Tibial artery (tissue), 4 donors: ENCODE measurements around the gene PBRM1.

Source experiments
- DNase-seq, 2 donors: peaks; one replicate each; pipeline ENCODE4 v3.0.0-alpha.2; 2019
- H3K27ac ChIP-seq, 2 donors: fragments of 200-600 bp; sonication (generic) in 1 of 2; 1 replicate in 1 of 2; 2 replicates in 1 of 2; pipeline ENCODE4 v1.5.1; 2018 to 2019; ENCODE audit warnings: mild to moderate bottlenecking in 1 of 2
- H3K27me3 ChIP-seq, 2 donors: fragments of 200-600 bp; sonication (generic) in 1 of 2; one replicate each; pipeline versions ENCODE4 v1.5.1 to v1.6.0; 2016 to 2019
- H3K36me3 ChIP-seq, 3 donors: fragments of 200-600 bp; sonication (generic) in 2 of 3; one replicate each; pipeline ENCODE4 v1.5.1; 2016 to 2019; ENCODE audit warnings: mild to moderate bottlenecking in 2 of 3
- H3K4me1 ChIP-seq, 4 donors: fragments of 200-600 bp; sonication (generic) in 2 of 4; 1 replicate in 3 of 4; 2 replicates in 1 of 4; pipeline ENCODE4 v1.5.1; 2016 to 2019
- H3K4me3 ChIP-seq, 2 donors: fragments of 200-600 bp; sonication (generic) in 1 of 2; 1 replicate in 1 of 2; 2 replicates in 1 of 2; pipeline ENCODE4 v1.5.1; 2018 to 2019; ENCODE audit warnings: mild to moderate bottlenecking in 2 of 2
- H3K9me3 ChIP-seq, 3 donors: fragments of 200-600 bp; sonication (generic) in 1 of 3; one replicate each; pipeline ENCODE4 v1.5.1; 2016 to 2019
- intact Hi-C: fragments of 100-400 bp; cut with DNase I; formaldehyde crosslinking; loops from one replicate; pipeline ENCODE4 v1.15.0; 2023; ENCODE audit warnings: low total_unique reads
- TF ChIP-seq, protein P1 (sequence below), 2 experiments: fragments of 200-600 bp in 1 of 2; fragments of 450-650 bp in 1 of 2; IDR thresholded peaks; one replicate each; pipeline ENCODE4 v1.5.1; 2017 to 2019; ENCODE audit warnings: antibody characterized with exemption in 2 of 2, mild to moderate bottlenecking in 1 of 2, moderate library complexity in 1 of 2

Gene PBRM1

DNA sequence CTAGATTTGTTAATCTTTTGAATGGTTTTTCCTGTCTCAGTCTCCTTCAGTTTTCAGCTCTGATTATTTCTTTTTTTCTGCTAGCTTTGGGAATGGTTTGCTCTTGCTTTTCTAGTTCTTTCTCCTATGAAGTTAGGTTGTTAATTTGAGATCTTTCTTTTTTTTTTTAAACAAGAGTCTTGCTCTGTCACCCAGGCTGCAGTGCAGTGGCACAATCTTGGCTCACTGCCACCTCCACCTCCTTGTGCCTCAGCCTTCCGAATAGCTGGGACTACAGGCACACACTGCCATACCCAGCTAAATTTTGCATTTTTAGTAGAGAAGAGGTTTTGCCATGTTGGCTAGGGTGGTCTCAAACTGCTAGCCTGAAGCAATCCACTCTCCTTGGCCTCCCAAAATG is 92.6 kb downstream of the PBRM1 start:
- Histone ChIP-seq H3K4me3 (no peak overlapping the region), H3K27me3 (no peaks in the 10 kb centered on the region), H3K36me3 (peaks cover 13 to 29% (median 20%) of the 10 kb centered on the region in 3 donors), H3K9me3 (no peaks in the 10 kb centered on the region), H3K27ac (no peak overlapping the region), H3K4me1 (no peaks in the 10 kb centered on the region)
- TF ChIP-seq, protein P1, sequence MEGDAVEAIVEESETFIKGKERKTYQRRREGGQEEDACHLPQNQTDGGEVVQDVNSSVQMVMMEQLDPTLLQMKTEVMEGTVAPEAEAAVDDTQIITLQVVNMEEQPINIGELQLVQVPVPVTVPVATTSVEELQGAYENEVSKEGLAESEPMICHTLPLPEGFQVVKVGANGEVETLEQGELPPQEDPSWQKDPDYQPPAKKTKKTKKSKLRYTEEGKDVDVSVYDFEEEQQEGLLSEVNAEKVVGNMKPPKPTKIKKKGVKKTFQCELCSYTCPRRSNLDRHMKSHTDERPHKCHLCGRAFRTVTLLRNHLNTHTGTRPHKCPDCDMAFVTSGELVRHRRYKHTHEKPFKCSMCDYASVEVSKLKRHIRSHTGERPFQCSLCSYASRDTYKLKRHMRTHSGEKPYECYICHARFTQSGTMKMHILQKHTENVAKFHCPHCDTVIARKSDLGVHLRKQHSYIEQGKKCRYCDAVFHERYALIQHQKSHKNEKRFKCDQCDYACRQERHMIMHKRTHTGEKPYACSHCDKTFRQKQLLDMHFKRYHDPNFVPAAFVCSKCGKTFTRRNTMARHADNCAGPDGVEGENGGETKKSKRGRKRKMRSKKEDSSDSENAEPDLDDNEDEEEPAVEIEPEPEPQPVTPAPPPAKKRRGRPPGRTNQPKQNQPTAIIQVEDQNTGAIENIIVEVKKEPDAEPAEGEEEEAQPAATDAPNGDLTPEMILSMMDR (IDR thresholded peaks at IDR 0.05): no peak
- intact Hi-C loops: no loop called here
- DNase-seq: no peak

DNA sequence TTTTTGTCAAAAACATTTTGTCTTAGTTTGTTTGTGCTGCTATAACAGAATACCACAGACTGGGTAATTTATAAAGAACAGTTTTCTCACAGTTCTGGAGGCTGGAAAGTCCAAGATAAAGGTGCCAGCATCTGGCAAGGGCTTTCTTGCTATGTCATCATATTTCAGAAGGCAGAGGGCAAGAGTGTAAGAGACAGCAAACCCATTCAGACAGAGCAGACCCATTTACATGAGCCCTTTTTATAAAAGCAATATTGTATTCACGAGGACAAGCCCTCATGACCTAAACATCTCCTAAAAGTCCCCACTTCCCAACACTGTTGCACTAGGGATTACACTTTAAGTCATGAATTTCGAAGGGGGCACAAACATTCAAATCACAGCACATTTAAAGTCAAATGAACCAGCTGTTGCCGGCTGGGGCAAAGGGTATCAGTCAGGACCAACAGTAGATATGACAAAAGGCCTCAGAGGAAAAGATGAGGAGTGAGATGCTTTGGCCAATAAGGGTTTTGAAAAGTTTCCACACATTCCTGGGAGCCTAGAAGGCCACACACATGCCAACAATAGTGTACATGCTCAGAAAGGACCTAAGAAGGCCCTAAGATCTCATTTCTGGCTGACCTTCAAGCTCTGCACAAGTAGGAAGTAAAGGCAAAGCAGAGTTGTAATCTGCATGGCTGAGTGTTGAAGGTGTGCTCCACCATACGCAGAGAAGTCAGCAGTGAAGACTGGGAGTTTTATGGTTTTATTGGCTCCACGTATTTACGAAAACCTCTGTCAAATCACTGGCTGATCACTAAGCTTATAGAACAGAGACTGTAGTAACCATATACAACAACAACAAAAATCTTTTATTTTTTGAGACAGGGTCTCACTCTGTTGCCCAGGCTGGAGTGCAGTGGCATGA is 111.4 kb downstream of the PBRM1 start:
- no peaks in the 10 kb centered on the region for H3K27me3 ChIP-seq
- no peaks in the 10 kb centered on the region for H3K4me1 ChIP-seq
- intact Hi-C loops: no loop called here
- no peak overlapping the region for H3K4me3 ChIP-seq
- peaks cover 28 to 77% (median 58%) of the 10 kb centered on the region in 3 donors for H3K36me3 ChIP-seq
- H3K27ac ChIP-seq: no peak overlapping the region
- TF ChIP-seq, protein P1 (IDR thresholded peaks at IDR 0.05): no peak
- DNase-seq: no peak
- no peaks in the 10 kb centered on the region for H3K9me3 ChIP-seq

GRCh38 chr3:52572221-52572620 is 113.5 kb downstream of the PBRM1 start:
- no peak for DNase-seq
- Histone ChIP-seq H3K36me3 (peaks cover 18 to 64% (median 39%) of the 10 kb centered on the region in 3 donors), H3K4me1 (no peaks in the 10 kb centered on the region), H3K4me3 (no peak overlapping the region), H3K27ac (no peak overlapping the region), H3K9me3 (no peaks in the 10 kb centered on the region), H3K27me3 (no peaks in the 10 kb centered on the region)
- intact Hi-C loops: no loop called here
- TF ChIP-seq, protein P1 (IDR thresholded peaks at IDR 0.05): no peak

- TF ChIP-seq, protein P1 (IDR thresholded peaks at IDR 0.05): no peak
- H3K9me3 ChIP-seq: no peaks in the 10 kb centered on the region
- no peaks in the 10 kb centered on the region for H3K27me3 ChIP-seq
- DNase-seq: no peak
- no peak overlapping the region for H3K27ac ChIP-seq
- intact Hi-C loops: no loop called here
- H3K4me1 ChIP-seq: no peaks in the 10 kb centered on the region
- H3K36me3 ChIP-seq: peaks cover 22 to 62% (median 25%) of the 10 kb centered on the region in 3 donors
- H3K4me3 ChIP-seq: no peak overlapping the region
Observed at GRCh38 chr3:52570076-52570475, 115.6 kb downstream of the PBRM1 start.

- DNase-seq: no peak
- intact Hi-C loops: no loop called here
- Histone ChIP-seq H3K27ac (no peak overlapping the region), H3K4me1 (no peaks in the 10 kb centered on the region), H3K27me3 (no peaks in the 10 kb centered on the region), H3K4me3 (no peak overlapping the region), H3K36me3 (peaks cover 20 to 61% (median 23%) of the 10 kb centered on the region in 3 donors), H3K9me3 (no peaks in the 10 kb centered on the region)
- TF ChIP-seq, protein P1 (IDR thresholded peaks at IDR 0.05): no peak
Observed at GRCh38 chr3:52568069-52568468, 117.6 kb downstream of the PBRM1 start.
